ENCODE data around the gene UBE2R2.
"Not testable (repeated sequence)": the region's sequence is repeated elsewhere in the genome, so short reads cannot be mapped to it uniquely, and the experiment has no call there.

UBE2R2 gene

GRCh38 chr9:33799928-33800704 lies 16.8 kb upstream of the UBE2R2 start:
- no peak for DNase-seq (ENCODE audit: low read depth)

- no peak for DNase-seq (ENCODE audit: low read depth)
Measured at GRCh38 chr9:33800886-33801285, 16.1 kb upstream of the UBE2R2 start.

- not testable (repeated sequence) for DNase-seq (ENCODE audit: low read depth)
Measured at GRCh38 chr9:33801943-33802500, 14.9 kb upstream of the UBE2R2 start.

- not testable (repeated sequence) for DNase-seq (ENCODE audit: low read depth)
Measured at GRCh38 chr9:33804196-33804595, 12.8 kb upstream of the UBE2R2 start.

GRCh38 chr9:33807156-33807555 lies 9.8 kb upstream of the UBE2R2 start:
- DNase-seq (ENCODE audit: low read depth), result not testable (repeated sequence)

GRCh38 chr9:33808979-33809322 lies 8.0 kb upstream of the UBE2R2 start:
- not testable (repeated sequence) for DNase-seq (ENCODE audit: low read depth)

DNA sequence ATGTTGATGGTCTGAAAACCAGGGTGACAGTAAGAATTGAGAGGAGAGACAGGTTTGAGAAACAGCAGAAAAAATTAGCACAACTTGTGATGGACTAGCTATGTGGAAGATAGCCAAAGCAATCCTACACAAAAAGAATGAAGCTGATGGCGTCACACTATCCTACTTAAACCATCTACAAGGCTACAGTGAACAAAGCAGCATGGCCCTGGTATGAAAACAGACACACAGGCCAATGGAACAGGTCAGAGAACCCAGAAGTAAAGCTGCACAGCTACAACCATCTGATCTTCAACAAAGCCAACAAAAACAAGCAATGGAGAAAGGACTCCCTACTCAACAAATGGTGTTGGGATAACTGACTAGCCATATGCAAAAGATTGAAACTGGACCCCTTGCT lies 7.5 kb upstream of the UBE2R2 start:
- DNase-seq (ENCODE audit: low read depth), result no peak

DNA sequence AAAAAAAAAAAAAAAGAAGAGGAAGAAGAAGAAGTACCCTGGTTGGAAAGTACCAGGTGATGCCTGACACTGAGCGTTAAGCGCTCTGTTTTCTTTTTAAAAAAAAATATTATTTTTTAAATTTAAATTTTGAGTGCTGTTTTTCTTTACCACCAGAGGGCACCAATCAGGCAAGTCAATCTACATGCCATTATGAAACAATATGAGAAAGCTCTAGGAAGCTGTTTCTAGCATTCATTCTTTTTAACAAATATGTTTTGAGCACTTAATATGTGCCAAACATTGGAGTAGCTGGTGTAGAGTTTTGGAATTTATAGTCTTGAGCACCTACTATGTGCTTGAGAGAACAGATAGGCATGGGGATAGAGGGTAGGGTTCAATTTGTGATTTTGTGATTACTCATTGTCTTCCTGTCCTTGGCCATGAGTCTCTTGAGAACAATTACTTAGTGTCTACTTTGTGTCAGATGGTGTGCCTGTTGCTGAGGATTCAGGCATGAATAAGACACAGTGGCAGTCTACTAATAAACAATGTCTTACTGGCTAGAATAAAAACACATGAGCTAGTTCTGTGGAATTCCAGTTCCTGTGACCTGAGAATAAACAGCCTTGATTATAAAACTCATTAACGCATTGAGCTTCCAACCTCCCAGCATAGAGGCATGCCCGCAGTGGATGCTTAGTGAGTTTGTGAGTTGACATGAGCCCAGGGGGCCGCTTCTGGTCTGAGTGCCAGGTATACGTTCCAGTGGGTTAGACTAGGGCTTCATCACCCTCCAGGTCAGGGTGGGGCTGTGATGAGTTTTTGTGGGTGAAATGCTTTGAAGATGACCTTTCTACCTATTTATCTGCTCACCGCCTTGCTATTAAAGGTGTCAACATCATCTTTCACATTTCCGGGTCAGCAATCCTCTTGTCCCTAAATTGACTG lies 3.0 kb upstream of the UBE2R2 start:
- no peak for DNase-seq (ENCODE audit: low read depth)

DNA sequence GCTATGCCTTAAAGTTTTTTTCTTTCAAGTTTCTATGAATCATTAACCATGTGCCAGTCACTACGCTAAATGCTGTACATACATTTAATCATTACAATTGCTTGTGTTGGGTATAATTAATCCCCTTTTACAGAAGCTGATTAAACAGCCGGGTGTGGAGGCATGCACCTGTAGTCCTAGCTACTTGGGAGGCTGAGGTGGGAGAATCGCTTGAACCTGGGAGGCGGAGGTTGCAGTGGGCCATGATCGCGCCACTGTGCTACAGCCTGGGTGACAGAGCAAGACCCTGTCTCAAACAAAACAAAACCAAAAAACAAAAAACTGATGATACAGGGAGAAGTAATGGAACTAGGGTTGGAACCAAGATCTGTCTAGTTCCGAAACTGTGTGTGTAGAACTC lies 1.2 kb upstream of the UBE2R2 start:
- no peak for DNase-seq (ENCODE audit: low read depth)

- peak; percentile 37 for DNase-seq (ENCODE audit: low read depth)
Measured at GRCh38 chr9:33817327-33818166, 587 bp downstream of the UBE2R2 start.

DNA sequence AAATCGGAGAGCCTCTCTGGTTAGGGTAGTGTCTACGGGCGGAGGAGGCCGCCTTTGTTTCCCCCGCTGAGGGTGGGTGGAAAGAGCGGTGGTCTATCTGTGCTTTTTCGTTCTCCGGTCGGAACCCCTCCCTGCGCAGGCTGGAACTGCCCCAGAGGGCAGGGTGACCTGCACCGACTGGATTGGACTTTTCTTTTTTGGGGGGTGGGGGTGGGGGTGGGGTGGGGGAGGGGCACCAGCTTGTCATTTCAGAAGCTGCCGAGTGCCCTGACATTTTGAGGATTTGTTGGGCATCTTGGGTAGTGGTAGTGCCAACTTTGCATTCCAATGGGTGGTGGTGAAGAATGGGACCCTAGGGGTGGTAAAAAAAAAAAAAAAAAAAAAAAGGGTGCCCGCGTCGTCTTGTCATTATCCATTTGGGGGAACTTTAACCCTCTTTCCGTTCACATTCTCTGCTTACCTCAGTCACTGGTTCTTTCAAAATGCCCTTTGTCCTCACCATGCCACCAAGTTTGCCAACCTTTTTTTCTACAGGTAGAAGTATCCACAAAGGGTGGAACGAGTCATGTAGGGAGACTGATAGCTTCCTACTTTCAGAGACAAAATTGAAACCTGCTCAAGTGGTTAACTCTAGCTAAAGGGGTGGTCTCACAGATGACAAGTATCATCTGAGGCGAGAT lies 1.3 kb downstream of the UBE2R2 start:
- DNase-seq (ENCODE audit: low read depth), result no peak

- DNase-seq (ENCODE audit: low read depth), result no peak
Measured at GRCh38 chr9:33818847-33819500, 2.0 kb downstream of the UBE2R2 start.

- DNase-seq (ENCODE audit: low read depth), result no peak
Measured at GRCh38 chr9:33820231-33820745, 3.3 kb downstream of the UBE2R2 start.

GRCh38 chr9:33823801-33824200 lies 6.8 kb downstream of the UBE2R2 start:
- DNase-seq (ENCODE audit: low read depth), result no peak

DNA sequence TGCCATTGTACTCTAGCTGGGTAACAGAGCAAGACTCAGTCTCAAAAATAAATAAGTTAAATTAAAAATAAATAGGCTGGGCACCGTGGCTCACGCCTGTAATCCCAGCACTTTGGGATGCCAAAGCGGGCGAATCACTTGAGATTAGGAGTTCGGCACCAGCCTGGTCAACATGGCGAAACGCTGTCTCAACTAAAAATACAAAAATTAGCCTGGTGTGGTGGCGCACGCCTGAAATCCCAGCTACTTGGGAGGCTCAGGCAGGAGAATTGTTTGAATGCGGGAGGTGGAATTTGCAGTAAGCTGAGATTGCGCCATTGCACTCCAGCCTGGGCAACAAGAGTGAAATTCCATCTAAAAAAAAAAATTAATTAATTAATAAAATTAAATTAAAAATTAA lies 10.3 kb downstream of the UBE2R2 start:
- not testable (repeated sequence) for DNase-seq (ENCODE audit: low read depth)

GRCh38 chr9:33829641-33830230 lies 12.8 kb downstream of the UBE2R2 start:
- DNase-seq (ENCODE audit: low read depth), result not testable (repeated sequence)

GRCh38 chr9:33835625-33836260 lies 18.8 kb downstream of the UBE2R2 start:
- no peak for DNase-seq (ENCODE audit: low read depth)

- DNase-seq (ENCODE audit: low read depth), result not testable (repeated sequence)
Measured at GRCh38 chr9:33836261-33836660, 19.3 kb downstream of the UBE2R2 start.

- no peak for DNase-seq (ENCODE audit: low read depth)
Measured at GRCh38 chr9:33837138-33837537, 20.2 kb downstream of the UBE2R2 start.

- no peak for DNase-seq (ENCODE audit: low read depth)
Measured at GRCh38 chr9:33840381-33840780, 23.4 kb downstream of the UBE2R2 start.
